GM19467 (cell line): ENCODE results near the gene CLP1.

ENCODE experiments used
- ATAC-seq: cut with Tn5 transposase; IDR thresholded peaks from one replicate; pipeline ENCODE4 v1.9.1; 2021; ENCODE audit warnings: mild to moderate bottlenecking, moderate library complexity; ENCODE audit not compliant: unreplicated experiment

CLP1 gene

DNA sequence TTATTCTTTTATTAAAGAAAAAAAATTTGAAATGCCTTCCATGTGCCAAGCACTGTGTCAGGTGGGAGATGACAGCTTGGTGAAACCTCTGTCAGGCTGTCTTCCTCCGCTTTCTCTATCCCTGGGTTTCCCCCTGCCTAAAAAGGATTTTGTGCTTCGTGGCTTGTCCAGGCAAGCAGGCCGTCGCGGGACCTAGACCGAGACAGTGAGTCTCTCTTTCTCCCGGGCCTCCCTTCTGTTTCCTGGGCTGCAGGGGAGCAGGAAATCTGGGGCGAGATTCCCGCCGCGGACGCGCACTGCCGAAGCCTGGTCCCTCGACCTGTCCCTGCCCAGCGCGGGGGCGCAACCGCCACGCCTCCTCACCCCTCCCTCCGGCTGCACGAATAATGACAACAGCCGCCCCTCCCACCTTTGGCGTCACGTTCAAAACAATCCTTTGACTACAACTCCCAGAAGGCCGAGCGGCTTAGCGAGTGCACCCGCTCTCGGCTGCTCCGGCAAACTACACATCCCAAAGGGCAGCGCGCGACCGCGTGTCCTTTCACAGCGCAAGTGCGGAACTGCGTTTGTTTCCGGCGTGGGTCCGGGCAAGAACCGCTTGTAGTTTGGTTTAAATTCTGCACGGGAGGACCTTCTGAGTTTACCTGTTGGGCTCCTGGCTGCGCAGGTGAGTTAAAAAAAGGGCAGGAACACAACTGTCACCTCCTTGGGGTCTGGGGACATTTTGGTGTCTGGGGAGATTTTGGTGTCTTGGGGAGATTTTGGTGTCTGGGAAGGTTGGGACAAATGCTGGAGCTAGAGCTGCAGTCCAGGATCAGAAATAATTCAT lies at the start of gene CLP1:
CLP1 (plus strand) TSS at position 569 of the 829 bp plus-strand sequence. CDS start 1,715 bp downstream, outside the sequence.
- peak; percentile 98 for ATAC-seq

DNA sequence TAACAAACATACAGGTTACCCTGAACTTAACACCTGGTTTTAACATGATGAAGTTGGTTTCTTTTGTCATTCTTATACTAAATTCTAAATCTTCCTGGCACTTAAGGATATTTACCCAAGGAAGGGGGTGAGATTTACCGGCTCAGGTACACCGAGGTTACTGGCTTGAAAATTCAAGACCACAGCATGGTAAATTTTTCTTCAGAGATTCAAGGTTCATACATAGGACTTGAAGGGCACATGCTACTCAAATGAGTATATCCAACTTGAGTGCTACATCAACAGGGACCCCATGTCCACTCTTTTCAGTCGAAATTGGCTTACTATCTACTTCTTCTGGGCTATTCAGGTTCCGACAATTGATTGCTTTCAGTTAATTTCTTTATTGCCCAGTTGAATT lies 47.4 kb upstream of the CLP1 start:
- ATAC-seq, result no peak

DNA sequence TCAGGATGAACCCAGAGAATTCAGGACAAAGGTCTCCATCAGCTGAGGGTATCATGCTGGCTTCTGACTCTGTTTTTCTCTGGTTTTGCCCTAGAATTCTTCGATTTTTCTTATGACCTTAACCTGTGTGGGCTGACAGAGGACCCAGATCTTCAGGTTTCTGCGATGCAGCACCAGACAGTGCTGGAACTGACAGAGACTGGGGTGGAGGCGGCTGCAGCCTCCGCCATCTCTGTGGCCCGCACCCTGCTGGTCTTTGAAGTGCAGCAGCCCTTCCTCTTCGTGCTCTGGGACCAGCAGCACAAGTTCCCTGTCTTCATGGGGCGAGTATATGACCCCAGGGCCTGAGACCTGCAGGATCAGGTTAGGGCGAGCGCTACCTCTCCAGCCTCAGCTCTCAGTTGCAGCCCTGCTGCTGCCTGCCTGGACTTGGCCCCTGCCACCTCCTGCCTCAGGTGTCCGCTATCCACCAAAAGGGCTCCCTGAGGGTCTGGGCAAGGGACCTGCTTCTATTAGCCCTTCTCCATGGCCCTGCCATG lies 43.3 kb upstream of the CLP1 start:
- ATAC-seq, result no peak

DNA sequence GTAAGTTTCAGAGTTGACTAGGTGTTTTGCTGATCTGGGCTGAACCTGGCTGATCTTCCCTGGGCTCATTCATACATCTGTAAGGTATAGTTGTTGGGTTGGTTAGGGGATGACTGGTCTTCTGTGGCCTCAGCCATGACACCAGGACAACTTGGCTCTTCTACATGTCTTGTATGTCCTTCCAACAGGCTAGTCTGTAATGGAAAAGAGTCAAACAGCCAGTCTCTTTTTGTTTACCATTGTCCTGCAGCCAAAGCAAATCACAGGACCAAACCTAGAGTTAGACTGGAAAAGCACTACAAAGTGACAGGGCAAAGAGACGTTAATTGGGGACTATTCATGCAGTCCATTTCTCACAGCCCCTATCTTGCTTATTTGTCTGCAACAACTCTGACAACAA lies 42.3 kb upstream of the CLP1 start:
- ATAC-seq, result no peak

DNA sequence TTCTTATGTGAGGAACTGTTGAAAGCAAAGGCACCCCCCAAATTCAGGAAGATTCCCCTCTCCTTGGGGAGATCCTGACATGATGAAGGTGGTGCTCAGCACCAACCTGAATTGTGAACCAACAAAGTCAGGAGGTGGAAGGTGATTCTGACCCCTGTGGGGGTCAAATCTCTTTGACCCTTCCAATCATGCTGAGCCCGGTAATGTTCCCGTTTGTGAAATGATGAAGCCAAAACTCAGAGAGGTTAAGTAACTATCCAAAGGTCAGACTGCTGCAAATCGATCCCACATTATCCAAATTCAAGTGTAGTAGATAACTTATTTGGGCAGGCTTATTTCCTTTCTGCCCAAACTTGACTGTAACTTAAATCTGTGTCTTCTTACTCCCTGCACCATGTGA lies 41.0 kb upstream of the CLP1 start:
- no peak for ATAC-seq

DNA sequence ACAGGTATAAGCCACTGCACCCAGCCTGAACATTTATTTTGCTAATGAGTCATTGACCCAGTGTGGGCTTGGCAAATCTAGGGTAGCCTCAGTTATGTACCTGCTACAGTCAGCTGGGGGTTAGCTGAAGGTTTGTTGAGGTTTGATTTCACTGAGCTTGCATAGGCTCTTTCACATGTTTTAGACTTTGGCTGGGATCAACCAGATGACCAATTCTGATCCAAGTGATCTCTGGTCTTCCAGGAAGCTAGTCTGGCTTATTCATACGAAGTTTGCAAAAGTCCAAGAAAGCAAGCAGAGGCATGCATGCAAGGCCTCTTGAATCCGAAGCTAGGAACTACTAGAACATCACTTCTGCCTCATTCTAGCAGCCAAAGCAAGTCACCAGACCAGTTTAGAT lies 39.1 kb upstream of the CLP1 start:
- ATAC-seq, result no peak

DNA sequence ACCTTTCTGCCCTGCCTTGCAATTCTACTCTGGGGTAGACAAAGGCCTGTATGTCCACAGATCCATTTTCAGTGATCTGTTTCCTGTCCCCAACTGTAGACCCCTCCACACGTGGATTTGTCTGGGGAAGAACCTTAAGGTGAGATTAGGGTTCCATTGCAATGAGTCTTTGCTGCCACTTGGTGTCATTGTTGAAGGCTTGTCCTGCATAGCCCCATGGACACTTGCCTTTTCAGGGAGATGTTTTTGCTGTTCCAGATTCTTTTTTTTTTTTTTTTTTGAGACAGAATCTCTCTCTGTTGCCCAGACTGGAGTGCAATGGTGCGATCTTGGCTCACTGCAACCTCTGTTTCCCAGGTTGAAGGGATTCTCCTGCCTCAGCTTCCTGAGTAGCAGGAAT lies 38.2 kb upstream of the CLP1 start:
- no peak for ATAC-seq

DNA sequence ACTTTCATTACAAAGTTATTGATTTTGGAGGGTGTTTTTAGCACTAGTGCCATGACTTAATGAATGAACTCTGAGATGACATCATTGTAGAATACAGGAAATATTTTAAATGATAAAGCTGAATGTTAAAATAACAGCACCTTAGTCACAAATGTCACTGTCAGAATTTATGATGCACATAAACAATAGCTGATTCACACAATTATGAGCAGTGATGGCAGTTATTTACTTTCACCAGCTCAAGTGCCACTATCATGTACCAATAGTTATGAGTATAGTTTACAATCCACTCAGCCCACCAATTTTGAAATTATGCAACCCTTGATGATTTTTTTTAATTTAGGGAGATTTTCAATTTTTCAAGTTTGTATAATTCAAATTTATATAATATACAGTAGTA lies 37.1 kb upstream of the CLP1 start:
- no peak for ATAC-seq

DNA sequence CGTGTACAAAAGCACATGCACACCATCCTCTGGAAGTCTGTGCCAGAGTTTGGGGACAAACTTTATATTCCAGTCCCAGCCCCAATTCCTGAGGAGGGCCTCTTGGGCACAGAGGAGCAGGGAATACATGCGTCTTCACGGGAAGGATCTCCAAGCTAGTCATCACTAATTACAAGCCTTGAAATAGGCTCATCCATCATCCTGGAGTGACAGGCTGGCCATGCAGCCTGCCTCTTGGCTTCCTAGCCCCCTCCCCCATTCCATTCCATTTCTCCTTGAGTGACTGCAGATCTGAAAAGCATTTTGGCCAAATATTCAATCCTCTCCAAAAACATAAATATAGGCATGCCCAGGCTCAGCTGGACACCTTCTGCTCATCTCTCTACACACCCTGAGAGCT lies 35.3 kb upstream of the CLP1 start:
- no peak for ATAC-seq

DNA sequence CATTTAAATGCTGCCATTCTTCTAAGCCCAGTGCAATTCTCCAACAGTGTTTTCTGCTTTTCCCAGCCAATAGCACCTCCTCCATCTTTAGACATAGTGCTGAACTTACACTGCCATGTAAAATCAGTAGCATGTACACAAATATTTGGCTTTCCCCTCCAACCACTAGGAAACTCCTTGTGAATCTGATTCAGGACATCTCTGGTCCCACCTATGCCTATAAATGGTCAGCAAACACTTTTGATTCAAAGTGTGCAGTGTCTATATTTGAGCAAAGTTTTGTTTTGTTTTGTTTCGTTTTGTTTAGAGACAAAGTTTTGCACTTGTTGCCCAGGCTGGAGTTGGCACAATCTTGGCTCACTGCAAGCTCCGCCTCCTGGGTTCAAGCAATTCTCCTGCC lies 32.7 kb upstream of the CLP1 start:
- ATAC-seq, result no peak

DNA sequence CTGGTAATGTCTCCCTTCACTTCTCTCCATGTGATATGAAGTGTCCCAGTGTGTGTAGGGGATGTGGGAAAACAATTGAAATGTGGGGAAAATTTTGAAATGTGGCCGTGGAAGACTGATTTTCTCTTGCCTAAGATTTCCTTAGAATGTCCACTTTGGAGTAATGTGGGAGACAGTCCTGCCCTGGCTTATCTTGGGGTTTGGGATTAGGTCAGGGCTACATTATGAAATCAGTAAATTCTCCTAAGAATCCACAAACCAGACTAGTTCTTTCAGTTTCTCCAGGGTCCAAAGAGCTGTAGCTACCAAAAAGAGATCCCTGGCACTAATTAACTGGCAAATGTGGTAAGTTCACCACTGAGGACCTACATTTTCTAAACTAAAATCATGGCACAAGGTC lies 30.7 kb upstream of the CLP1 start:
- ATAC-seq, result no peak

DNA sequence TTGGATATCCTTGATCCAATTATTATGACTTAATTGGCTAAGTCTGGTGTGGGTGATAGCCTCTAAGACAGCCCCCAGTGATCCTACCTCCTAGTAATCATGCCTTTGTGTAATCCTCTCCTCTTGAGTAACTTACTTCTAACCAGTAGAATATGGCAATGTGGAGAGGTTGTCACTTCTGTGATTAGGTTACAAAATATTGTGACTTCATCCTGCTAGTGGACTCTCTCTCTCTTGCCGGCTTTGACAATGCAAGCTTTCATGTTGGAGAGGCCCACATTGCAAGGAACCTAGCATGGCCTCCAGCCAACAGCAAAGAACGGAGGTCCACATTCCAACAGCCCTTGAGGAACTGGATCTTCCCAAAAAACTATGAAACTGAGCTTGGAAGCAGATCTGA lies 27.4 kb upstream of the CLP1 start:
- ATAC-seq, result no peak

DNA sequence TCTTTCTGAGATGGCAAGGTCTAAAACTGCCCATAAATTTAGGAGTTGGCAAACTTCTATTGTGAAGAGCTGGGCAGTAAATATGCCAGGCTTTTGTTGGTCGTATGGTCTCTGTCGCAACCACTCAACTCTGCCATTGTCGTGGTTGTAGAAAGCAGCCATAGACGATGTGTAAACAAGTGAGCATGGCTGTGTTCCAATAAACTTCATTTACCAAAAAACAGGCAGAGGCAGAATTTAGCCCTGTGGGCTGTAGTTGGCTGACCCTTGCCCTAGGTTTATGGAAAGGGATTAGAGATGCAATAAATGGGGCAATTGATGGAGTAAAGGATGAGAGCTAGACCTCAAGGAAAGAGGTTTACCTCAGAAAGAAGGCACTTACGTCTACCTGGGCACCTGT lies 25.4 kb upstream of the CLP1 start:
- no peak for ATAC-seq

DNA sequence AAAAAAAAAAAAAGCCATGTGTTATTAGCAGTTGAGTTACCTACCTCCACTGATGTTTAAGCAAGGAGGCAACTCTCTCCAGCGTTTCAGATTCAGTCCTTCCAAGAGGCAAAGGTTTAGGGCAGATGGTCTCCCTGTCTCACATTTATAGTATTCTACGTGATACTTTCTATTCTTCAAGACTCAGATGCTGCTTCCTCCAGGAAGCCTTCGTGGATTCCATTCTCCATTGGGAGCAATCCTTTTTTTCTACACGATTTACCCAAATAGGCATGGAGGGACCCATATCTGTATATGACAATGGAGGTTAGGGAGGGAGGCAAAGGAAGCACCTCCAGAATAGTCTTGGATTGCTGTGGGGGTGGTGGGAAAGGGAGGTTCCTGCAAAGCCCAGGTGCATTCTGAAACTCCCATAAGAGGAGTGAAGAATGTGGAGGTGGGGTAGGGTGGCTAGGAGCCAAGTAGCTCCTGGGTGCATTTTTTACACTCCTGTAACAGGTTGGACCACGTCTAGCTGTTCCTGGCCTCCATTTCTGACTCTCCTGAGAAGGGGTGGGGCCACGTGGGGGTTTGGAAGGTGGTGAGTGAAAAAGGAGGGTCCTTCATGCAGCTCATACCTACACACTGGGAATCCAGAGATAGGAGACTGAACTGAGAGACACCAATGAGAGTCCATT lies 24.0 kb upstream of the CLP1 start:
- ATAC-seq, result no peak

DNA sequence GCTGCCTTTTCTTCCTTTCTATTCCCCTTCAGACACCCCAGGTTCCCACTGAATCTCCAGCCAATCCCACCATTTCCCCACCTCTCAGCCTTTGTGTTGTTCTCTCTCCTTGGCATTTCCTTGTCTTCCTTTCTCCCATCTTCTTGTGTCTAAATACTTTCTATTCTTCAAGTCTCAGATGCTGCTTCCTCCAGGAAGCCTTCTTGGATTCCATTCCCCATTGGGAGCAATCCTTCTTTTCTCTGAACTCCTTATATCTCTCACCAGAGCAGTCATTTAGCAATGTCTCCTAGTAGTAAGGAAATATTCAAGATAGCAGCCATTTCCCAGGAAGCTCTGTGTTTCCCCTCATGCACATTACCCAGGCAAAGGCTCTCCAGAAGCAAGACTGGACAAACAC lies 23.3 kb upstream of the CLP1 start:
- ATAC-seq, result no peak

DNA sequence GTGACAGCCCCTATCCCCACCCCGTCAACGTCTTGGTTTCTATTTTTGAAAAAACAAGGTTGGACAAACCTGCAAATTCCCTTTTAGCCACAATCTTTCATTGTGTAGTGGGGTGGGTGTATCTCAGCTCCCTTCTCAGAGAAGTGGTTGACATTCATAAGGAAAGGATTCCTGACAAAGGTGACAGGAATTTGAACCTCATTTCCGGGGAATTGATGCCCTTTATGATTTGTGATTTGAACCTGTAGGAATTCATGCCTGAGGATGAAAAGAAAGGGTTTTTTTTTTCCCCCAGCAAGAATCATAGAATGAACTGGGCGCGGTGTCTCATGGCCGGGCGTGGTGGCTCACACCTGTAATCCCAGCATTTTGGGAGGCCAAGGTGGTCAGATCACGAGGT lies 22.3 kb upstream of the CLP1 start:
- ATAC-seq, result no peak

DNA sequence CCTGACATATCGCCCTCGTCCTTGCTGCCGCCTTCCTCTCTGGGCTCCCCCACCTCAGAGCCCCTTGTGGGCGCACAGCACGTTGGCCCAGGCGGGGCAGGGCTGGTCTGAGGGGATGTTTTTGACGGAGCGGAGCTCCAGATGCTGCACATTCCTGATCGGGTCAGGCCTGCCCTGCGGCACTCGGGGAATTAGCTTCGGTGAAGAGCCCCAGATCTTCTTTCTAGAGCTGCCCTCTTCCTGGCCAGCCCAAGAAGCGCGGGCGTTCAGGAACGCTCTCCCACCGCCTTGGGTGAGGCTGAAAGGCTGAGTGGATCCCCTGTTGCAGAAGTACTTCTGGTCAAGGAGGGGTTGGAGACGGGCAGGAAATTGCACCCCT lies 19.9 kb upstream of the CLP1 start:
- ATAC-seq, result no peak

DNA sequence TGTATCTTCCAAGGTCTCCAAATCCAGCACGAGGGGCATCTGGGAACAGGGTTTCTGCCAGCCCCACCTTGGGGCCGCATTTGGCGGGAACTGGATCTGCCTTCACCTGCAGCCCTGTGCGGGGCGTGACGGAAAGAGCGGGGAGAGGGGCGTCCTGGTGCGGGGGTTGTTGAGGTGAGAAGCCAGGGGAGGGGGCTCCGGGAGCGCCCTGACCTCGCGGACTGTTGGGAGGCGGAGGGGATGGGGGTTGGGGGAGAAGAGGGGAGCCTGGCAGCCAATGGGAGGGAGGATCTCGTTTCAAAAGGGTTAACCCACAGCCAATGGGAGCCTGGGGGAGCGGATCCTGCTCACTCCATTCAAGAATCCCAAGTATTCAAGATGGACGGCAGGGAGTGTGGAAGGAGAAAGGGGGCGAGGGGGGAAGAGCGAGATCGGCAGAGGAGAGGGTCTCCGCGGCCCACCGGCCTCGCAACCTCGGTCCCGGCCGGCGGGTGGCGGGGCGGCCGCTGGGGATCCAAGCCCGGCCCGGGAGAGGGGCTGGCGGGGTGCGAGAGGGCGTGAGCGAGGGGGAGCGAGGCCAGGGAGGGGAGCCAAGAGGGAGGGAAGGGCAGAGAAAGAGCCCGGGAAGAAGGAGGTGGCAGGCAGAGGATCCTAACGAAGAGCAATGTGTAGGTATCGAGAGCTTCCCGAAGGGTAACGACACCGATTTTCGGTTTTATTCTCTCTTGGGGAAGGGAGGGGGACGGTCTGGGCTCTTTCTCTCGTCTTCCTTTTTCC lies 19.4 kb upstream of the CLP1 start:
- ATAC-seq, result no peak

DNA sequence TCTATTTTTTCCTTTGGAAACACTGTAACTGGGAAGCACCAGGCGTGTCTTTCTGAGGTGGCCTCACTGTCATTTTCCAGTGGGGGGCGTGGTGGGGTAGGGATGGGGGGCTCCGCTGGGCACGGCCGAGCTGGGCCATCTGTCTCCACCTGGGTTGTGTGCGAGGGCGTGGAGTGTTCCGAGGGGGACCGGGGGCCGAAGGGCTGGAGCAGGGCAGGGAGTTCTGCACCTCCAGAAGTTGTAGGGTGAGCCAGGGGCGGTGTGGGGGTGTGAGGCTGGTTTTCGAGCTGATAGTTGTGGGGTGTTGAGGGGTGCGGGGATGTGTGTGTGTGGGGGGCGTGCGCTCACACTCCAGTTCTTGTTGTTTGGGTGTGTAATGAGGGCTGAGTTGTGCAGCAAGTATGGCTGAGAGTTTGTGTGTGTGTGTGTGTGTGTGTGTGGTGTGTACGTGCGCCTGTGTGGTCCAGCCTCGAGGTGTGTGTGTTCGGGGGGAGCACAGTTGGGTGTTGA lies 18.7 kb upstream of the CLP1 start:
- ATAC-seq, result no peak

DNA sequence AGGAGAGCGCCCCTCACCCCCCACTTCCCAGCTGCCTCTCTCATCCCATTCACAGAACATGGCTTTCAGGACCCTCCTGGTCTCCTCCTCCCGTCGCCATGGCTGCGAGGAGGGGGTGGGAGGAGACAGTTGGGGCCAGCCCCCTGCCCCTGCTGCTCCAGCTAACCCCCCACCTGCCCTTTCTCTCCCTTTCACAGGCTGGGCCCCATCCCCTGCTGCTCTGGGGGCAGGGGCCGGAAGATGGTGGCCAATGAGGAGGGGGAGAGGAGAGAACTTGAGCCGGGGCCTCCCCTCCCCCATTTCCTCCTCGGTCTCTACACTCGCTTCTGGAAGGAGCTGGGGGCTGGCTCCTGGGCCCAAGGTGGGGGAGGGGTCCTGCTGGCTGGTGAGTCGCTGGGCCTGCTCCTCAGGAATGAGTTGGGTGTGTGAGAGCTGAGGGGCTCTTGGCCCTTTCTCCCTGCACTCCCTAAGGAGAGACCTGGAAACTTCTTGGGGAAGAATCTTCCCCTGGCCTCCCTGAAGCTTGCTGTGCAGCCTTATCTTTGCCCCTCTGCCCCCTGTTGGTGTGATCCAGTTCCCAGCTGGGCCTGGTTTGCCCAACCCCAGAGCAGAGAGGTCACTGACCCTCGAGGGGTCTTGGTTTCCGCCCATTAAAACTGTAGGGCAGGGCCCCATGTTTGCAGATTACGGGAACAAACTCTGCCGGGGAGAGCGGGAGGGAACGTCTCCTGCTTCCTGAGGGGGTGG lies 18.1 kb upstream of the CLP1 start:
- no peak for ATAC-seq
